Activated CD4-positive, CD25-positive, alpha-beta regulatory T cell treated with anti-CD3 and anti-CD28 coated beads, Interleukin-2, amount 50 U/mL, for 16 hours (primary cell): ENCODE measurements around the gene CARMIL1.

Experiments used
- DNase-seq: peaks from one replicate; pipeline ENCODE4 v3.0.0-alpha.2; 2020; ENCODE audit warnings: low read depth, low spot score

The CARMIL1 gene

GRCh38 chr6:25333471-25333870 is 54.3 kb downstream of the CARMIL1 start:
- DNase-seq: no peak

- DNase-seq: no peak
Measured at GRCh38 chr6:25334793-25335192, 55.6 kb downstream of the CARMIL1 start.

- DNase-seq: no peak
Measured at GRCh38 chr6:25336996-25337395, 57.8 kb downstream of the CARMIL1 start.

- no peak for DNase-seq
Measured at GRCh38 chr6:25337431-25337830, 58.3 kb downstream of the CARMIL1 start.

- no peak for DNase-seq
Measured at GRCh38 chr6:25340431-25341202, 61.4 kb downstream of the CARMIL1 start.

GRCh38 chr6:25341203-25341552 is 62.0 kb downstream of the CARMIL1 start:
- DNase-seq: no peak

GRCh38 chr6:25341923-25342619 is 62.9 kb downstream of the CARMIL1 start:
- DNase-seq: no peak

- no peak for DNase-seq
Measured at GRCh38 chr6:25342802-25343201, 63.6 kb downstream of the CARMIL1 start.

- DNase-seq: no peak
Measured at GRCh38 chr6:25343984-25344383, 64.8 kb downstream of the CARMIL1 start.

- no peak for DNase-seq
Measured at GRCh38 chr6:25344827-25345226, 65.7 kb downstream of the CARMIL1 start.

GRCh38 chr6:25346064-25346463 is 66.9 kb downstream of the CARMIL1 start:
- DNase-seq: no peak

GRCh38 chr6:25350573-25350972 is 71.4 kb downstream of the CARMIL1 start:
- no peak for DNase-seq

GRCh38 chr6:25351485-25351884 is 72.3 kb downstream of the CARMIL1 start:
- no peak for DNase-seq

GRCh38 chr6:25352285-25352684 is 73.1 kb downstream of the CARMIL1 start:
- no peak for DNase-seq

- DNase-seq: no peak
Measured at GRCh38 chr6:25354078-25354932, 75.1 kb downstream of the CARMIL1 start.

- no peak for DNase-seq
Measured at GRCh38 chr6:25359191-25359861, 80.2 kb downstream of the CARMIL1 start.

- DNase-seq: no peak
Measured at GRCh38 chr6:25359891-25360290, 80.7 kb downstream of the CARMIL1 start.

GRCh38 chr6:25360621-25361020 is 81.4 kb downstream of the CARMIL1 start:
- DNase-seq: no peak

- DNase-seq: no peak
Measured at GRCh38 chr6:25363427-25363826, 84.3 kb downstream of the CARMIL1 start.

GRCh38 chr6:25365154-25365553 is 86.0 kb downstream of the CARMIL1 start:
- DNase-seq: no peak

- DNase-seq: no peak
Measured at GRCh38 chr6:25366903-25367545, 87.8 kb downstream of the CARMIL1 start.
